Measurements from ENCODE around the gene BMP2K. TPM values are rescaled to one million over a fixed set of nuclear protein-coding genes. Genes with fewer than 3 reads are reported as not detected.

BMP2K gene
- total RNA-seq (10 to 100 TPM; 43.1 to 62.7 (median 54.6) TPM), polyA plus RNA-seq (12.1 TPM)
- long read RNA-seq, donor 1, transcript BMP2K-201 (16 exons, 3,804 nt) = major isoform, 8 of 32 reads
- long read RNA-seq, donor 1, partial matches to known transcripts = 8 of 32 reads
- long read RNA-seq, donor 1, other reads (novel, unspliced or antisense) = 14 of 32 reads
- long read RNA-seq, donor 2, partial matches to known transcripts = 2 of 11 reads
- long read RNA-seq, donor 2, other reads (novel, unspliced or antisense) = 8 of 11 reads
- long read RNA-seq, donor 3, partial matches to known transcripts = 8 of 12 reads
- long read RNA-seq, donor 3, other reads (novel, unspliced or antisense) = 3 of 12 reads
- long read RNA-seq, donor 4, partial matches to known transcripts = 0 of 7 reads
- long read RNA-seq, donor 4, other reads (novel, unspliced or antisense) = 2 of 7 reads

GRCh38 chr4:78776079-78776728 lies at the start of gene BMP2K:
TSS of gene BMP2K (plus strand) at chr4:78776350. CDS start at chr4:78776544, 194 bp downstream.
- DNase-seq (peak; percentile 83 to 94 (median 94)), ATAC-seq (peak; percentile 92 to 94)
- H3K9me3 ChIP-seq (ENCODE audit: control insufficient read depth, low read length) = no peaks in the 10 kb centered on the region
- peak within 1 kb of the TSS; percentile 100 for H3K4me3 ChIP-seq (ENCODE audit: low read length)
- intact Hi-C loops (cut with DNase I) = loop anchor here in 3 of 4 donors (5.0 to 10.0 kb wide), 6 partner anchors 71 to 161 kb away; no protein-coding TSS in a partner anchor
- peak within 1 kb of the TSS; percentile 100 for H3K27ac ChIP-seq (ENCODE audit: low read length)
- H3K27me3 ChIP-seq (ENCODE audit: control insufficient read depth, insufficient read depth) = no peaks in the 10 kb centered on the region
- under 1% methylated on average over 87 of the region's 95 CpGs for WGBS
- no peaks in the 10 kb centered on the region for H3K4me1 ChIP-seq (ENCODE audit: control insufficient read depth, insufficient read depth, low read length)

GRCh38 chr4:78726546-78726945 lies 49.6 kb upstream of the BMP2K start:
- no peaks in the 10 kb centered on the region for H3K9me3 ChIP-seq (ENCODE audit: control insufficient read depth, low read length)
- H3K4me1 ChIP-seq (ENCODE audit: control insufficient read depth, insufficient read depth, low read length) = no peaks in the 10 kb centered on the region
- WGBS = 93% methylated on average over 1 of the region's 1 CpG
- H3K27ac ChIP-seq (ENCODE audit: low read length) = no peak overlapping the region
- no peaks in the 10 kb centered on the region for H3K27me3 ChIP-seq (ENCODE audit: control insufficient read depth, insufficient read depth)
- H3K4me3 ChIP-seq (ENCODE audit: low read length) = no peak overlapping the region
- DNase-seq = no peak
- no peak for ATAC-seq
- intact Hi-C loops (cut with DNase I) = no loop called here

GRCh38 chr4:78732332-78733104 lies 43.6 kb upstream of the BMP2K start:
- no peak overlapping the region for H3K27ac ChIP-seq (ENCODE audit: low read length)
- no peak overlapping the region for H3K4me3 ChIP-seq (ENCODE audit: low read length)
- no peaks in the 10 kb centered on the region for H3K27me3 ChIP-seq (ENCODE audit: control insufficient read depth, insufficient read depth)
- DNase-seq (no peak), ATAC-seq (peak in 1 of 2 donors; percentile 73)
- intact Hi-C loops (cut with DNase I) = no loop called here
- H3K9me3 ChIP-seq (ENCODE audit: control insufficient read depth, low read length) = no peaks in the 10 kb centered on the region
- peaks cover 2% of the 10 kb centered on the region for H3K4me1 ChIP-seq (ENCODE audit: control insufficient read depth, insufficient read depth, low read length)
- 58% methylated on average over 3 of the region's 3 CpGs for WGBS

- intact Hi-C loops (cut with DNase I) = no loop called here
- H3K27me3 ChIP-seq (ENCODE audit: control insufficient read depth, insufficient read depth) = no peaks in the 10 kb centered on the region
- no peak overlapping the region for H3K27ac ChIP-seq (ENCODE audit: low read length)
- DNase-seq = no peak
- peaks cover 2% of the 10 kb centered on the region for H3K4me1 ChIP-seq (ENCODE audit: control insufficient read depth, insufficient read depth, low read length)
- 88% methylated on average over 3 of the region's 3 CpGs for WGBS
- no peaks in the 10 kb centered on the region for H3K9me3 ChIP-seq (ENCODE audit: control insufficient read depth, low read length)
- no peak overlapping the region for H3K4me3 ChIP-seq (ENCODE audit: low read length)
- no peak for ATAC-seq
These were observed 41.5 kb upstream of the BMP2K start for GRCh38 chr4:78734441-78735162.

- ATAC-seq = no peak
- Histone ChIP-seq H3K27me3 (ENCODE audit: control insufficient read depth, insufficient read depth) (no peaks in the 10 kb centered on the region), H3K4me1 (ENCODE audit: control insufficient read depth, insufficient read depth, low read length) (peaks cover 2% of the 10 kb centered on the region), H3K27ac (ENCODE audit: low read length) (no peak overlapping the region), H3K9me3 (ENCODE audit: control insufficient read depth, low read length) (no peaks in the 10 kb centered on the region), H3K4me3 (ENCODE audit: low read length) (no peak overlapping the region)
- intact Hi-C loops (cut with DNase I) = no loop called here
- DNase-seq = no peak
These were observed 40.5 kb upstream of the BMP2K start for GRCh38 chr4:78735697-78736096.

- intact Hi-C loops (cut with DNase I) = no loop called here
- Histone ChIP-seq H3K9me3 (ENCODE audit: control insufficient read depth, low read length) (no peaks in the 10 kb centered on the region), H3K27me3 (ENCODE audit: control insufficient read depth, insufficient read depth) (no peaks in the 10 kb centered on the region), H3K4me1 (ENCODE audit: control insufficient read depth, insufficient read depth, low read length) (peaks cover 2% of the 10 kb centered on the region), H3K27ac (ENCODE audit: low read length) (no peak overlapping the region), H3K4me3 (ENCODE audit: low read length) (no peak overlapping the region)
- DNase-seq (no peak), ATAC-seq (no peak)
- 96% methylated on average over 1 of the region's 1 CpG for WGBS
These were observed 39.1 kb upstream of the BMP2K start for GRCh38 chr4:78737035-78737434.

GRCh38 chr4:78737973-78738372 lies 38.2 kb upstream of the BMP2K start:
- DNase-seq (no peak), ATAC-seq (no peak)
- intact Hi-C loops (cut with DNase I) = no loop called here
- H3K27me3 ChIP-seq (ENCODE audit: control insufficient read depth, insufficient read depth) = no peaks in the 10 kb centered on the region
- H3K4me1 ChIP-seq (ENCODE audit: control insufficient read depth, insufficient read depth, low read length) = peaks cover 2% of the 10 kb centered on the region
- no peak overlapping the region for H3K4me3 ChIP-seq (ENCODE audit: low read length)
- WGBS = 69% methylated on average over 2 of the region's 2 CpGs
- H3K9me3 ChIP-seq (ENCODE audit: control insufficient read depth, low read length) = no peaks in the 10 kb centered on the region
- H3K27ac ChIP-seq (ENCODE audit: low read length) = no peak overlapping the region

GRCh38 chr4:78742300-78742699 lies 33.9 kb upstream of the BMP2K start:
- Histone ChIP-seq H3K27ac (ENCODE audit: low read length) (no peak overlapping the region), H3K4me3 (ENCODE audit: low read length) (no peak overlapping the region), H3K4me1 (ENCODE audit: control insufficient read depth, insufficient read depth, low read length) (no peaks in the 10 kb centered on the region), H3K9me3 (ENCODE audit: control insufficient read depth, low read length) (no peaks in the 10 kb centered on the region), H3K27me3 (ENCODE audit: control insufficient read depth, insufficient read depth) (no peaks in the 10 kb centered on the region)
- WGBS = 97% methylated on average over 2 of the region's 2 CpGs
- intact Hi-C loops (cut with DNase I) = no loop called here
- ATAC-seq = no peak
- DNase-seq = no peak

GRCh38 chr4:78747475-78747922 lies 28.7 kb upstream of the BMP2K start:
- 75% methylated on average over 3 of the region's 3 CpGs for WGBS
- intact Hi-C loops (cut with DNase I) = no loop called here

GRCh38 chr4:78748381-78748780 lies 27.8 kb upstream of the BMP2K start:
- 75% methylated on average over 2 of the region's 2 CpGs for WGBS
- no peak overlapping the region for H3K27ac ChIP-seq (ENCODE audit: low read length)
- no peak for DNase-seq
- no peak overlapping the region for H3K4me3 ChIP-seq (ENCODE audit: low read length)
- no peaks in the 10 kb centered on the region for H3K27me3 ChIP-seq (ENCODE audit: control insufficient read depth, insufficient read depth)
- H3K9me3 ChIP-seq (ENCODE audit: control insufficient read depth, low read length) = no peaks in the 10 kb centered on the region
- no peak for ATAC-seq
- intact Hi-C loops (cut with DNase I) = no loop called here
- H3K4me1 ChIP-seq (ENCODE audit: control insufficient read depth, insufficient read depth, low read length) = no peaks in the 10 kb centered on the region

More at GRCh38 chr4:78747475-78747922, 28.7 kb upstream of the BMP2K start:
- Histone ChIP-seq H3K27ac (ENCODE audit: low read length) (no peak overlapping the region), H3K4me3 (ENCODE audit: low read length) (no peak overlapping the region), H3K27me3 (ENCODE audit: control insufficient read depth, insufficient read depth) (no peaks in the 10 kb centered on the region), H3K9me3 (ENCODE audit: control insufficient read depth, low read length) (no peaks in the 10 kb centered on the region), H3K4me1 (ENCODE audit: control insufficient read depth, insufficient read depth, low read length) (no peaks in the 10 kb centered on the region)
- ATAC-seq (no peak), DNase-seq (no peak)
